NCI-H460 (cell line): ENCODE data around the gene RIMS4. TPM values are rescaled to one million over a fixed set of nuclear protein-coding genes. Genes with fewer than 3 reads are reported as not detected.
A peak's percentile ranks its signal among the peaks of the same experiment; 100 is the strongest.
"Not testable (repeated sequence)": the region's sequence is repeated elsewhere in the genome, so short reads cannot be mapped to it uniquely, and the experiment has no call there.

Experiments used
- DNase-seq: peaks from one replicate; pipeline ENCODE4 v3.0.0-alpha.2; 2016; ENCODE audit warnings: low read depth; ENCODE audit errors: extremely low read depth
- total RNA-seq: library from RNA; depleted of rRNA; stranded (reverse); fragments of >200 nt; shearing (Covaris generic); gene quantifications from 2 replicates; pipeline ENCODE4 v1.2.3, GENCODE V29; 2014

The RIMS4 gene
- total RNA-seq, 1 experiment from 2014 or later, result 0.35 TPM

GRCh38 chr20:44832724-44833123, 22.4 kb upstream of the RIMS4 start:
- DNase-seq, result peak; percentile 42

GRCh38 chr20:44830995-44831394, 20.6 kb upstream of the RIMS4 start:
- DNase-seq, result no peak

GRCh38 chr20:44830523-44830922, 20.2 kb upstream of the RIMS4 start:
- no peak for DNase-seq

GRCh38 chr20:44829688-44830087, 19.3 kb upstream of the RIMS4 start:
- no peak for DNase-seq

- no peak for DNase-seq
Measured at GRCh38 chr20:44828640-44829039, 18.3 kb upstream of the RIMS4 start.

GRCh38 chr20:44827401-44827800, 17.1 kb upstream of the RIMS4 start:
- no peak for DNase-seq

GRCh38 chr20:44821576-44821975, 11.2 kb upstream of the RIMS4 start:
- DNase-seq, result not testable (repeated sequence)

GRCh38 chr20:44819936-44820335, 9.6 kb upstream of the RIMS4 start:
- DNase-seq, result no peak

GRCh38 chr20:44817143-44817910, 7.0 kb upstream of the RIMS4 start:
- DNase-seq, result no peak

- no peak for DNase-seq
Measured at GRCh38 chr20:44814937-44815336, 4.6 kb upstream of the RIMS4 start.

GRCh38 chr20:44811150-44811685, 872 bp upstream of the RIMS4 start:
- DNase-seq, result no peak

GRCh38 chr20:44810061-44810390, 320 bp downstream of the RIMS4 start:
- no peak for DNase-seq

GRCh38 chr20:44809380-44810060, 826 bp downstream of the RIMS4 start:
- no peak for DNase-seq

GRCh38 chr20:44807684-44808056, 2.7 kb downstream of the RIMS4 start:
- no peak for DNase-seq

GRCh38 chr20:44807051-44807683, 3.2 kb downstream of the RIMS4 start:
- no peak for DNase-seq

GRCh38 chr20:44805979-44806620, 4.2 kb downstream of the RIMS4 start:
- DNase-seq, result no peak

GRCh38 chr20:44805335-44805978, 4.9 kb downstream of the RIMS4 start:
- DNase-seq, result no peak

- DNase-seq, result no peak
Measured at GRCh38 chr20:44803383-44803941, 6.9 kb downstream of the RIMS4 start.

GRCh38 chr20:44802702-44803101, 7.6 kb downstream of the RIMS4 start:
- DNase-seq, result no peak

- no peak for DNase-seq
Measured at GRCh38 chr20:44800391-44801046, 9.8 kb downstream of the RIMS4 start.
